HG03139 (cell line): ENCODE data around the gene MARCKS.

Source experiments
- ATAC-seq: cut with Tn5 transposase; IDR thresholded peaks from one replicate; pipeline ENCODE4 v1.9.1; 2021; ENCODE audit not compliant: unreplicated experiment

Gene MARCKS

DNA sequence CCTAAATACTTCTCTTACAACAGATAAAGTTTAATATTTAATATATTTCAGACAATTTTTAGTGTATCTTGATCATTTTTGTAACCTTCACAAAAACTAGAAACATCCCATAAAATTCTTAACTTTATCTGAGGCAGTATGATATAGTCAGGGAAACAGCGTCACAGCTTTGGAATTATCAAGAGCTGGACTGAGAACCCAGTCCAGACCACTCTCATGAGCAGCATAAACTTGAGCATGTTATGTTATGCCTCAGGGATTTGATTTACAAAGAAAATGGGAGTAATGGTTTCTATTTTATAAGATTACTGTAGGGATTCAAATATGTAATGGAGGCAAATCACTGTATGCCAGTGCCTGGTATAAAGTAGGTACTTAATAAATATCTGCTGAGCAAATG is 8.3 kb upstream of the MARCKS start:
- no peak for ATAC-seq

DNA sequence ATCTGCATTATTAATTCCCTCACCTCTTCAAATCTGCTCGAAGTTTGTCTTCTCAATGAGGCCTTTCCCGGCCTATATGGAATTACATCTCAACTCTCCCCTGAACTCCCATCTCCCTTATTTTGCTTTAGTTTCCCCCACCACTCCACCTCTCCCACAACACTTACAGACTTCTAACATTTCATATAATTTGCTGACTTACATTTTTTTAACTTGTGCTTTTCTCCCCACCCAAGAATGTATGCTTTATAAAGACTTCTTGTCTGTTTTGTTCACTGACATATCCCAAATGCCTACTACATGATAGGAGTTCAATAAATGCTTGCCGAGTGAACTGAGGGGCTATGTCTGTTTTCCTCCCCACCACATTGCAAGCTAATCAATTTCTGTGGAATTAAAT is 3.9 kb upstream of the MARCKS start:
- no peak for ATAC-seq

DNA sequence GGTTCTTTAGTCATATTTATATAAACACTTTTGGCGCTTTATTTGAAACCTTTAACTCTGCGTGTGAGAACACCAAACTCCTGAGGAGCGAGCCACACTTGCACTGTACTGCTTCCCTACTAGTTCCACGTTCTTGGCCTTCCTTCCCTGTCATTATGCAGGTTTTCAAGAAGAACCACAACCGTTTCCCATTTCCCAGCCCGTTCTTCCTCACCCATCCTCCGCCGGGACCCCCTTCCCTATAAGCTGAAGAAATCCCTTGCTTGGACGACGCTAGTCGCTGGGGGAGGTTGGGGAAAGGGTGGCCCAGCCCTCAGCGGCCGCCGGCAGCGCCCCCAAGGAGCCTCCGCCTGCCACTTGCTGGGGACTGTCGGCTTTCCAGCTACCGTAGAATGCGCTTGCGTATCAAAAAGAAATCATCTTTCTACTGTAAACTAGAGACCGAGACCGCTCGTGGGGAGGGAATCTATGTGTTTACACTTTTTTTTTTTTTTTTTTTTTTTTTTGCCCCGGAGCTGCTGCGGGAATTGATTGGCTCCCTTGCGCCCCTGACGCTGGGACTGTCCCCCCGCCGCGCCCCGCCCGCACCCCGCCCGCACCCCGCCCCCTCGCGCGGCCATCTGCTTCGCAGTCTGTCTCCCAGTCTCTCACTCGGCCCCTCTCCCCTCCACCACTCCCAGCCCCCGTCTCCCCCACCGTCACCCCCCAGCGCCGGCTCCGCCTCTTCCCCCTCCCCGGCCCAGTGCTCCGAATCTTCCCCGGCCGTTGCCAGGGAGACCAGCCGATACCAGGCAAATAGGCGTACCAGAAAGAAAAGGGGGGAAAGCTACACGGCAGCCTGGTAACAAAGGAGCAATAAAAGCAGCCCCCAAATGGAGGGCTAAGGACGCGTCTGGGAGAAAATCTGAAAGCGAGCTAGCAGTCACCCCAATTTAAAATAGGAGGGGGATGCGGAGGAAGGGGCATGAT is 2.3 kb upstream of the MARCKS start:
- ATAC-seq: no peak

DNA sequence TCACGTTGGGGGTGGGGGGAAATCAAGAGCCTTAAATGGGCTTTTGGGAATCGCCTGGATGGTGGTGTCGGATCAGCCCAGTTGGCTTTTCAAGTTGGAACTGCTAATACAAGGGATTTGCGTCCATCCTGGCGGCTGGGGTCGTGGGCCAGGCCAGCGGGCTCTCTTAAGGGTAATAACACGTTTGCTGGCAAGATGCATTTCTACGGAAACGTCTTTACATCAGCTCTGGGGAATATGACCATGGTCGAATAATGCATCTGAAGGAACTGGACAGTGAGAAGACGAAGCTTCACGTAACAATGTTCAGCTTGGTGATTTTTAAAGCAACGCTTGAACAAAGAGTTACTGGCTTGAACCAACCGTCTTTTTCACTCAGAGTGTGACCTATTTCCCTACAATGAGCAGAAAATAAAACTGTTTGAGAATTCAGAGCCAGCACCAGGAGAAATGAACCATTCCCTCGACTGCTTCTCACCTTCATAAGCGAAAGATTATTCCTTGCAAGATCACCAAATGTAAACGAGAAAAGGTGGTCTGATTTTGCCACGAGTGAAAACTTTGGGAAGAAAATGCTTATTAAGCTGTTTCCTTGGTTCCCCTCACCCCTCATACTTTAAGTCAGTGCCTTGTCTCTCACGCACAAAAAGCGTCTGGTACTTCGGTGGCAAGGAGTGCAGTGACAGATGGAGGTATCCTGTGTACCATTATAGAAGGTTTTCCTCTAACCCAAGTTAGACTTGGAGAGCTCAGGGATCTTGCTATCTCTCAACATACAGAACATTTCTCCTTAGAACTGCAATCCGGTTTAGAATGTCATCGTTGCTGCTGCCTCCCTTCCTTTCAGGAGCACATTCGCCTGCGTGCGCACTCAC is 1.4 kb upstream of the MARCKS start:
- no peak for ATAC-seq

DNA sequence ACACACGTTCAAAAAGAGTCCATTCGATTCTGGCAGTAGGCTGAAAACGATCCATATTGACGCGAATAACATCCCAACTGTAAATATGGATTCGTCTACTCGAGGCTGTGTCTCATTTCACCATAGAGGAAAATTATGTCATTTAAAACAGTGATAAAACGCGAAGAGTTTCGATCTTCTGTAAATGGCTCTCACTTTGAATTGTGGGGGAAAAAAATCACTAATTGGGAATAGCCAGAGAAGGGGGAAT is 845 bp upstream of the MARCKS start:
- no peak for ATAC-seq

DNA sequence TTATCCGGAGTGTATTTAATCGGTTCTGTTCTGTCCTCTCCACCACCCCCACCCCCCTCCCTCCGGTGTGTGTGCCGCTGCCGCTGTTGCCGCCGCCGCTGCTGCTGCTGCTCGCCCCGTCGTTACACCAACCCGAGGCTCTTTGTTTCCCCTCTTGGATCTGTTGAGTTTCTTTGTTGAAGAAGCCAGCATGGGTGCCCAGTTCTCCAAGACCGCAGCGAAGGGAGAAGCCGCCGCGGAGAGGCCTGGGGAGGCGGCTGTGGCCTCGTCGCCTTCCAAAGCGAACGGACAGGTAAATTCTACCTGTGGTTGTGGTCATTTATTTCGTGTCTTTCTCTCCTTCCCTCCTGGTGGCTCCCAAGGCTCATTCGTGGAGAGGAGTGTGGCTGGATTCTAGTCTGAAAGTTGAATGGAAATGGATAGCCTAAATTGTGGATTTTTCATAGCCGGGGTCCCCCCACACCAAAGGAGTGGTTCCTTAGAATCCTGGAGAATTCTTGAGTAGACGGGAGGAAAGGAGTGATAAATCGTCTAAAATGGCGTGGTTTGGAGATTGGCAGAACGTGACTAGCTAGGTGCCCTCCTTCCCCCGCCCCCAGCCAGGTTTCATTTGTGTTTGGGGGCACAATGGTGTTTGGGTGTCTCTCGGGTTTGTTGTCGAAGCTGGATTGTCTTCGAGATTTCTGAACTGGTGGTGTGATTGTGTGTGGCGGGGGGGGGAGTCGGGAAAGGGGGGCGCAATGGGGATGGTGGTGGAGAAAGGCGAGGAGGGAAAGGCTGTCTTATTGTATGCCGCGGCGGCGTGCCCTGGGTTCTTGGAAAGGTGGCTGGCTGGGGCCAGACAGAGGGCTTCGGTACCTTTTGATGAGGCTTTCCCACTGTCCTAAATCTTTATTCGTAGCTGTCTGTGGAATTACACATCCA is 673 bp downstream of the MARCKS start:
- ATAC-seq: no peak

DNA sequence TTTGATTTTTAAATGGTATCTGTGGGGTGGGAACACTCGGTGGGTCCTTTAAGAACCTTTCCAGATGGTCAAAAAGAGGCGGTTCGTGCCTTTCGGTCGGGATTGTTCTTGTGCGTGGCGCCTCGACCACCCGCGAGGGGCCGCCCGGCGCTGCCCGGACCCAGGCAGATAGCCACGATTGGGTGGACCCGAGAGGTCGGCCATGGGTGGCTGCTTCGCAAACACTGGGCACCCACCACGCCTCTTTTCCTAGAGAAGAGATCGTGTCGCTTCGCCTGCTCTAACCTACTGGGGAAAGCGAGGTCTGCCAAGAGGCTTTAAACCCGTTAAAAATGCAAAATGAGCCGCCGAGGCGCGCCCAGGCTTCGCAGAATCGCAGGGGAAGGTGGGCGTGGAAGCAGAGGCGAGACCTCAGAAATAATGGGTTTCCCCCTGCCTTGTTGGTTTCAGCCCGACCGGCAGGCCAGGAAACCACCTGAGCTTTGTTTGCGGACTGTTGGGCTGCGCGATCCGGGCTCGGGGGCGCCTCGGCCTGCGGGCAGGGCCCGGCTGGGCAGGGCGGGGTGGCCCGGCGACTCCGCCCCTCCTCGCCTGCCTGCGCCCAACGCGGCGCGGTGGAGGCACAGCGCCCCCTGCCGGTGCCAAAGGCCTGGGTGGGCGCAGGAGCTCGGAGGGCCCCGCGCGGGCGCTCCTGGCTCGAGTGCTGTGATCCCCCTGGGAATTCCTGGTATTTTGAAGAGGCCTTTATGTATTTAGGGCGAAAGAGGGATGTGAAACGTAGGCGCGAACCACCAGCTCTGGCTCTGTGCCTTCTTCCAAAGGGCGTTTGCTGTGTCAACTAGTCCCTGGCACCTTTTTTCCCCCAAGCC is 1.6 kb downstream of the MARCKS start:
- ATAC-seq: peak; percentile 82

DNA sequence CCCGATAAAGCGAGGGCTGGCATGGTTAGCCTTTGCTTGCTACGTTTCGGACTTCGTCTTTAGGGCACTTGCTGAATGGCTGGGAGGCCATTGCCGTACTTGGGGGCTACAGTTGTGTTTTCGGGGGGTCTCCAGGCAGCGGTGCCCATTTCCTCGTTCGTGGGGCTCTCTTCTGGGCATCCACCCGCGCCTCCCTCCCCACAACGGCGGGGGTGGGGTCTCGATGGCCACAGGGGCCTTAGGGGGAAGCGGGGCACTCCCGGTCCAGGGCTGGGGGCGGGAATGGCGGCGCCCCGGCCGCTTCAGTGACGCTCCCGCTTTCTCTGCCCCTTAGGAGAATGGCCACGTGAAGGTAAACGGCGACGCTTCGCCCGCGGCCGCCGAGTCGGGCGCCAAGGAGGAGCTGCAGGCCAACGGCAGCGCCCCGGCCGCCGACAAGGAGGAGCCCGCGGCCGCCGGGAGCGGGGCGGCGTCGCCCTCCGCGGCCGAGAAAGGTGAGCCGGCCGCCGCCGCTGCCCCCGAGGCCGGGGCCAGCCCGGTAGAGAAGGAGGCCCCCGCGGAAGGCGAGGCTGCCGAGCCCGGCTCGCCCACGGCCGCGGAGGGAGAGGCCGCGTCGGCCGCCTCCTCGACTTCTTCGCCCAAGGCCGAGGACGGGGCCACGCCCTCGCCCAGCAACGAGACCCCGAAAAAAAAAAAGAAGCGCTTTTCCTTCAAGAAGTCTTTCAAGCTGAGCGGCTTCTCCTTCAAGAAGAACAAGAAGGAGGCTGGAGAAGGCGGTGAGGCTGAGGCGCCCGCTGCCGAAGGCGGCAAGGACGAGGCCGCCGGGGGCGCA is 2.4 kb downstream of the MARCKS start:
- ATAC-seq: no peak

DNA sequence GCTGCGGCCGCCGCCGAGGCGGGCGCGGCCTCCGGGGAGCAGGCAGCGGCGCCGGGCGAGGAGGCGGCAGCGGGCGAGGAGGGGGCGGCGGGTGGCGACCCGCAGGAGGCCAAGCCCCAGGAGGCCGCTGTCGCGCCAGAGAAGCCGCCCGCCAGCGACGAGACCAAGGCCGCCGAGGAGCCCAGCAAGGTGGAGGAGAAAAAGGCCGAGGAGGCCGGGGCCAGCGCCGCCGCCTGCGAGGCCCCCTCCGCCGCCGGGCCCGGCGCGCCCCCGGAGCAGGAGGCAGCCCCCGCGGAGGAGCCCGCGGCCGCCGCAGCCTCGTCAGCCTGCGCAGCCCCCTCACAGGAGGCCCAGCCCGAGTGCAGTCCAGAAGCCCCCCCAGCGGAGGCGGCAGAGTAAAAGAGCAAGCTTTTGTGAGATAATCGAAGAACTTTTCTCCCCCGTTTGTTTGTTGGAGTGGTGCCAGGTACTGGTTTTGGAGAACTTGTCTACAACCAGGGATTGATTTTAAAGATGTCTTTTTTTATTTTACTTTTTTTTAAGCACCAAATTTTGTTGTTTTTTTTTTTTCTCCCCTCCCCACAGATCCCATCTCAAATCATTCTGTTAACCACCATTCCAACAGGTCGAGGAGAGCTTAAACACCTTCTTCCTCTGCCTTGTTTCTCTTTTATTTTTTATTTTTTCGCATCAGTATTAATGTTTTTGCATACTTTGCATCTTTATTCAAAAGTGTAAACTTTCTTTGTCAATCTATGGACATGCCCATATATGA is 3.2 kb downstream of the MARCKS start:
- no peak for ATAC-seq

DNA sequence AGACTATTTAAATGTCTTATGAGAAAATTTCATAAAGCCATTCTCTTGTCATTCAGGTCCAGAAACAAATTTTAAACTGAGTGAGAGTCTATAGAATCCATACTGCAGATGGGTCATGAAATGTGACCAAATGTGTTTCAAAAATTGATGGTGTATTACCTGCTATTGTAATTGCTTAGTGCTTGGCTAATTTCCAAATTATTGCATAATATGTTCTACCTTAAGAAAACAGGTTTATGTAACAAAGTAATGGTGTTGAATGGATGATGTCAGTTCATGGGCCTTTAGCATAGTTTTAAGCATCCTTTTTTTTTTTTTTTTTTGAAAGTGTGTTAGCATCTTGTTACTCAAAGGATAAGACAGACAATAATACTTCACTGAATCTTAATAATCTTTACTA is 5.0 kb downstream of the MARCKS start:
- no peak for ATAC-seq

DNA sequence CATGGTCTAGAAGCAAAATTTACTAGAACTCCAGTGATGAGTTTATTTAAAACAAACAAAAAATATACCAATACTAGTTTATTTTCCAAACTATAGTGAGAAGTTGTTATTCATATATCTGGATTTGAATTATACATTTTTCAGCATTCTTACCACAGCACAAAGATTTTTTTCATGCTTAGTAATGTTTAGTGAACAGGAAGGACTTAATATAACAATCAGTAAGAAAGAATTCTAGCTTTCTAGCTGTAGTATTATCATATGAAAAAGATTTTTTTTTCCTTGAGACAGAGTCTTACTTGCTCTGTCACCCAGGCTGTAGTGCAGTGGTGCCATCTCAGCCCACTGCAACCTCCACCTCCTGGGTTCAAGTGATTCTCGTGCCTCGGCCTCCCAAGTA is 13.8 kb downstream of the MARCKS start:
- ATAC-seq: no peak

DNA sequence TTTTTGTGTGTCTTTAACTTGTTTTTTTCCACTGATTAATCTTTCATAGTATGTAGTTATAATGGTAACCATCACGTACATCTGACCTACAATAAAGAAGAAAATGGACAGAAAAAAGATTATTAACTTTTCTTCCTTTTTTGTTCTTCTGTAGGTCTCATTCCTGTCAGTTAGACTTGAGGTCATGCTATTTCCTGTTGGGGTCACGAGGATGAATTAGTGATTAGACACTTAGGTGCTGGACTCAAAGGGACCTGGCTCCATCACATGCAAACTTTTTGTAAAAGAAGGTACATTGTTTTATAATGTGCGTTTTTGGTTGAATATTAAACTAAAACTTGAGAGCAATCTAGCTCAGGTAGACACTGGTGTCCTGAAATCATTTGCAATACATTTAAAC is 14.8 kb downstream of the MARCKS start:
- no peak for ATAC-seq

DNA sequence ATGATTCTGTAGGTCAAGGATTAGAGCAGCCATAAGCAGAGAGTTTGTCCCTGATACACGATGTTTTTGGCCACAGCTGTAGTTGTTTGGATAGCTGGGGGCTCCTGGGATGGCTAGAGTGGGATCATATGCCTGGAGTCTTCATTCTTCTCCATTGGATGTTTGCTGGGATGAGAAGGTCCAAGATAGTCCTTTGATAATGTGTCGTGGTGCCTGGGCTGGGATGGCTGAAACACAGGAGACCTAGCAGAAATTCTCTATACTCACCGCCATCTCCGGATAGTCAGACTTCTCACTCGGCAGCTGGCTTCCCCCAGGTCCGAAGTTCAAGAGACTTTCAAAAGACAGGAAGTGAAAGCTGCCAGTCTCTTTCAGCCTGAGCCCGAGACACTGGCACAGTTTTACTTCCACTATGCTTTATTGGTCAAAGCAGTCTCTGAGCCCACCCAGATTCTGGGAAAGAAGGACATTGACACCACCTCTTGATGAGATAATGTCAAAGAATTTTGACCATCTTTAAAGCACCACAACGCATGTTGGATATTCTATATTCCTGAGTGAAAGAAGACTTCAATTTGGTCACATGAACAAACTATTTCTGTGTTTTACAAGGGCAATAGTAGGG is 16.0 kb downstream of the MARCKS start:
- ATAC-seq: peak; percentile 89

DNA sequence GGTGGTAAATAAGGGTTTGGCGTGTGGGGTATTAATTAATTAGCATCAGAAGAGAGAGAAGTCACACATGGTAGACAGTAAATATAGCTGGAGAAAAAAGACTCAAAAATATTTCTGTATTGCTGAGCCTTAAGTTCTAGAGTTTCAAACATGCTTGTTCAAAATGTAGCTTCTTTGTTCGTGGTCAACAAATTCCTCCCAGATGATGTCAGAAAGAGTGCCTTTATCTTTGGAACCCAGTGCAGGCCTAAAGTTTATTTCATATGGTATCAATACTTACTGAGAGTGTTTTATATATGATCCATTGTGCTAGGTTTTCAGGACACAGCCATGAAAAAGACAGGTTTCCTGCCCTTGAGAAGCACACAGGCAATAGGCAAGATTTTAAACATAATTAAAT is 18.3 kb downstream of the MARCKS start:
- no peak for ATAC-seq

DNA sequence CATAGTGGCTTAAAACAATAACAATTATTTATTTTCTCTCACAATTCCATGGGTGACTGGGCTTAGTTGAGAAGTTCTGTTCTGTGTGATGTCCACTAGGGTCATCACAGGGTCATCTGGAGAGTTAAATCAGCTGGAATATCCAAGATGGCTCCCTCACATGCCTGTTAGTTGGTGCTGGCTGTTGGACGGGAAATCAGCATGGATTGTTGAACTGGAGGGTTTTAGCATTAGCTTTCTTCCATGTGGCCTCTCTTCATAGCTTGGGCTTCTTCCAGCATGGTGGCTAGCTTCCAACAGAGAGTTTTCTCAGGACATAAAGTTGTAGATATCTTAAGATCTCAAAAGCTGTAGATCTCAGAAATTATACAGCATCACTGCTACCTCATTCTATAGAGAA is 19.6 kb downstream of the MARCKS start:
- ATAC-seq: no peak

DNA sequence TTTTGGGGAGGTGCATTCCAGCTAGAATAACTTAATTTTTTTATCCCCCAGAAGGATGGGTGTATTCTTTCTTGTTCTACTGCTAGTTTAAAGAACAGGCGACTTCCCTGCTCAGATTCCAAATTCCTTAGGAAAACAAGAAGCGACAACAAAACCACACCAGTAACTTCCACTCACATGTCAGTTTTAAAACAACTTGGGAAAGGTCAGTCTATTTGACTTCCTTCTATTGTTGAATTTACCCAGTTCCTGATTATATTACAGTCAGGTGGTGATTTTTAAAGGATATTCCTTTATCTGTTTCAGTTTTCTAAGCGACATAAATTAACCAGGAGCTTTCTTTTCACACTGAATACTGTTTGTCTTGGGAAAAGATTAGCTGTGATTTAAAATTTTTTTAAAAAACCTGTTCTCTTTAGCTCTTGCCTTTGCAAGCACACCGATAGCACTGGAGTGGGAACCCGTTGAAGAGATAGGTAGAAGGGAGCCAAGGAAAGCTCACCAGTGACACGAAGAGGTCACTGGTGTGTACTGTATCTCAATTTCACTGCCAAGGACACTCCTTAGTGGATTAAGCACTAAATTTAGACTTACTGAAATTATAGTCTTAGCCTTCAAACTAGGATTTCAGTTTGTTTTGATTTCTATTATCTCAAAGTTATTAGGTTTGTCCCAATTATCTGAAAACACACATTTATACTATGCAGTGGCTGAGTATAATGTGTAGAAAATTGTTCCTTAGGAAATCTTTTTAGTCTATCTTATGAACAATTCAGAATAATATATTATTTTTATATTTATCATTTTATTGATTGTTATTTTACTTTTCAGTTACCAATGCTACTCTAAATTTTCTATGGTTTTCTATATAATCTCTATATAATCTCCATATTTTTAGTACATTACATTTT is 22.3 kb downstream of the MARCKS start:
- ATAC-seq: peak; percentile 100

DNA sequence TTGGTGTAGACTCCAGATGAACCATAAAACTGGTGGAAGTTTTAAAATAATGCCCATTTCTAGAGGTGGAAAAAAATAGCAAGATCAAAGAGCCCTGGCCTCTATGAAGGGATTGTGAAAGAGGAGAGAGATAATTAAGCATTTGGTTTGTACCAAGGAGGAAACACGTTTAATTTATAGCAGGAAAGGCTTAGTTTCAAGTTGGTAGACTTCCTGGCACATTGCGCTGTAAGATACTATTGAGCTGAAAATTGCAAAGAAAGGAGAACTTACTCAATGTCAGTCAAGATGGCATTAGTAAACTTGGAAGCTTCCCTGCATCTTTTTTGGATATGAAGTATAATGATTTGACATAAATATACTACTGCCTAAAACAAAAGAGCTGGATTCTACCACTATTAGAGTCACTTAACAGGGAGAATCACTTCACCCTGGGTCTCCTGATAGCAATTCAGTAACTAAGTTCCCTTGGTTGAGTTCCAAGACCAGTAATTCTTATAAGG is 24.4 kb downstream of the MARCKS start:
- ATAC-seq: no peak
